ENCODE data around the gene NCOA7.

GRCh38 chr6:125754566-125754965 lies 36.2 kb upstream of the NCOA7 start:
- TF ChIP-seq, protein P1, sequence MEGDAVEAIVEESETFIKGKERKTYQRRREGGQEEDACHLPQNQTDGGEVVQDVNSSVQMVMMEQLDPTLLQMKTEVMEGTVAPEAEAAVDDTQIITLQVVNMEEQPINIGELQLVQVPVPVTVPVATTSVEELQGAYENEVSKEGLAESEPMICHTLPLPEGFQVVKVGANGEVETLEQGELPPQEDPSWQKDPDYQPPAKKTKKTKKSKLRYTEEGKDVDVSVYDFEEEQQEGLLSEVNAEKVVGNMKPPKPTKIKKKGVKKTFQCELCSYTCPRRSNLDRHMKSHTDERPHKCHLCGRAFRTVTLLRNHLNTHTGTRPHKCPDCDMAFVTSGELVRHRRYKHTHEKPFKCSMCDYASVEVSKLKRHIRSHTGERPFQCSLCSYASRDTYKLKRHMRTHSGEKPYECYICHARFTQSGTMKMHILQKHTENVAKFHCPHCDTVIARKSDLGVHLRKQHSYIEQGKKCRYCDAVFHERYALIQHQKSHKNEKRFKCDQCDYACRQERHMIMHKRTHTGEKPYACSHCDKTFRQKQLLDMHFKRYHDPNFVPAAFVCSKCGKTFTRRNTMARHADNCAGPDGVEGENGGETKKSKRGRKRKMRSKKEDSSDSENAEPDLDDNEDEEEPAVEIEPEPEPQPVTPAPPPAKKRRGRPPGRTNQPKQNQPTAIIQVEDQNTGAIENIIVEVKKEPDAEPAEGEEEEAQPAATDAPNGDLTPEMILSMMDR (IDR thresholded peaks at IDR 0.05; ENCODE audit: low read depth, low read length, missing input control): no peak
- TF ChIP-seq YY1 (IDR thresholded peaks at IDR 0.05): no peak
- no peak for TF ChIP-seq RAD21 (IDR thresholded peaks at IDR 0.05)
- TF ChIP-seq SP1 (IDR thresholded peaks at IDR 0.05): no peak
- TF ChIP-seq, protein P2, sequence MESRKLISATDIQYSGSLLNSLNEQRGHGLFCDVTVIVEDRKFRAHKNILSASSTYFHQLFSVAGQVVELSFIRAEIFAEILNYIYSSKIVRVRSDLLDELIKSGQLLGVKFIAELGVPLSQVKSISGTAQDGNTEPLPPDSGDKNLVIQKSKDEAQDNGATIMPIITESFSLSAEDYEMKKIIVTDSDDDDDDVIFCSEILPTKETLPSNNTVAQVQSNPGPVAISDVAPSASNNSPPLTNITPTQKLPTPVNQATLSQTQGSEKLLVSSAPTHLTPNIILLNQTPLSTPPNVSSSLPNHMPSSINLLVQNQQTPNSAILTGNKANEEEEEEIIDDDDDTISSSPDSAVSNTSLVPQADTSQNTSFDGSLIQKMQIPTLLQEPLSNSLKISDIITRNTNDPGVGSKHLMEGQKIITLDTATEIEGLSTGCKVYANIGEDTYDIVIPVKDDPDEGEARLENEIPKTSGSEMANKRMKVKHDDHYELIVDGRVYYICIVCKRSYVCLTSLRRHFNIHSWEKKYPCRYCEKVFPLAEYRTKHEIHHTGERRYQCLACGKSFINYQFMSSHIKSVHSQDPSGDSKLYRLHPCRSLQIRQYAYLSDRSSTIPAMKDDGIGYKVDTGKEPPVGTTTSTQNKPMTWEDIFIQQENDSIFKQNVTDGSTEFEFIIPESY (IDR thresholded peaks at IDR 0.05): no peak
- no peak for TF ChIP-seq HNF4A (conservative IDR thresholded peaks at IDR 0.05)
- no peak for TF ChIP-seq EGR1 (IDR thresholded peaks at IDR 0.05; ENCODE audit: low read depth in 2 of 2)
- no peak for TF ChIP-seq REST (IDR thresholded peaks at IDR 0.05)
- TF ChIP-seq GABPA (IDR thresholded peaks at IDR 0.05 in 1 of 2, conservative IDR thresholded peaks at IDR 0.05 in 1 of 2): no peak
- TF ChIP-seq, protein P3, sequence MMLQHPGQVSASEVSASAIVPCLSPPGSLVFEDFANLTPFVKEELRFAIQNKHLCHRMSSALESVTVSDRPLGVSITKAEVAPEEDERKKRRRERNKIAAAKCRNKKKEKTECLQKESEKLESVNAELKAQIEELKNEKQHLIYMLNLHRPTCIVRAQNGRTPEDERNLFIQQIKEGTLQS (IDR thresholded peaks at IDR 0.05): no peak
- TF ChIP-seq TAF1 (conservative IDR thresholded peaks at IDR 0.05): no peak
- TF ChIP-seq, protein P4, sequence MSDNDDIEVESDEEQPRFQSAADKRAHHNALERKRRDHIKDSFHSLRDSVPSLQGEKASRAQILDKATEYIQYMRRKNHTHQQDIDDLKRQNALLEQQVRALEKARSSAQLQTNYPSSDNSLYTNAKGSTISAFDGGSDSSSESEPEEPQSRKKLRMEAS (IDR thresholded peaks at IDR 0.05): no peak
- TF ChIP-seq HNF4G (IDR thresholded peaks at IDR 0.05): no peak
- no peak for TF ChIP-seq RXRA (IDR thresholded peaks at IDR 0.05)

All from liver (tissue), 3 donors.